Dedifferentiated amniotic fluid mesenchymal stem cell (primary cell): ENCODE data around the gene THBD.

Source experiments
- DNase-seq: peaks from one replicate; pipeline ENCODE4 v3.0.0-alpha.2; 2016; ENCODE audit errors: extremely low spot score

Gene THBD

GRCh38 chr20:23061734-23062561 is 12.5 kb upstream of the THBD start:
- peak; percentile 72 for DNase-seq

- no peak for DNase-seq
Measured at GRCh38 chr20:23061262-23061661, 11.8 kb upstream of the THBD start.

GRCh38 chr20:23060629-23061028 is 11.2 kb upstream of the THBD start:
- no peak for DNase-seq

GRCh38 chr20:23059846-23060245 is 10.4 kb upstream of the THBD start:
- DNase-seq: no peak

- DNase-seq: no peak
Measured at GRCh38 chr20:23059001-23059400, 9.5 kb upstream of the THBD start.

GRCh38 chr20:23058240-23058639 is 8.8 kb upstream of the THBD start:
- no peak for DNase-seq

GRCh38 chr20:23052904-23053303 is 3.4 kb upstream of the THBD start:
- no peak for DNase-seq

- peak; percentile 57 for DNase-seq
Measured at GRCh38 chr20:23050847-23051627, 1.6 kb upstream of the THBD start.

- DNase-seq: no peak
Measured at GRCh38 chr20:23050076-23050838, 785 bp upstream of the THBD start.

- no peak for DNase-seq
Measured at GRCh38 chr20:23048283-23049200, 930 bp downstream of the THBD start.

- DNase-seq: no peak
Measured at GRCh38 chr20:23047738-23048214, 1.7 kb downstream of the THBD start.

GRCh38 chr20:23047001-23047737 is 2.3 kb downstream of the THBD start:
- DNase-seq: no peak

- DNase-seq: no peak
Measured at GRCh38 chr20:23046431-23046830, 3.0 kb downstream of the THBD start.

- DNase-seq: no peak
Measured at GRCh38 chr20:23043376-23043775, 6.1 kb downstream of the THBD start.

- no peak for DNase-seq
Measured at GRCh38 chr20:23042270-23042669, 7.2 kb downstream of the THBD start.

- DNase-seq: no peak
Measured at GRCh38 chr20:23039885-23040508, 9.5 kb downstream of the THBD start.

- no peak for DNase-seq
Measured at GRCh38 chr20:23039136-23039875, 10.2 kb downstream of the THBD start.

- no peak for DNase-seq
Measured at GRCh38 chr20:23037017-23037481, 12.4 kb downstream of the THBD start.

GRCh38 chr20:23036371-23036770 is 13.1 kb downstream of the THBD start:
- DNase-seq: no peak
